Choroid plexus epithelial cell (primary cell): ENCODE measurements around the gene MROH7.

Experiments
- DNase-seq: peaks from one replicate; pipeline ENCODE4 v3.0.0-alpha.2; 2010; ENCODE audit warnings: low read depth
- H3K4me3 ChIP-seq: 2 replicates; pipeline ENCODE4 v1.5.1; 2011; ENCODE audit warnings: low read depth, mild to moderate bottlenecking, control low read depth, low read length, moderate library complexity
- TF ChIP-seq, protein P1 (sequence below): conservative IDR thresholded peaks from 2 replicates; pipeline ENCODE4 v1.5.1; 2011; ENCODE audit warnings: low read depth, mild to moderate bottlenecking, control low read depth, inconsistent platforms, low read length, moderate library complexity

The MROH7 gene

GRCh38 chr1:54745864-54746263 lies 104.3 kb downstream of the MROH7 start:
- DNase-seq = no peak
- H3K4me3 ChIP-seq = no peak overlapping the region
- TF ChIP-seq, protein P1, sequence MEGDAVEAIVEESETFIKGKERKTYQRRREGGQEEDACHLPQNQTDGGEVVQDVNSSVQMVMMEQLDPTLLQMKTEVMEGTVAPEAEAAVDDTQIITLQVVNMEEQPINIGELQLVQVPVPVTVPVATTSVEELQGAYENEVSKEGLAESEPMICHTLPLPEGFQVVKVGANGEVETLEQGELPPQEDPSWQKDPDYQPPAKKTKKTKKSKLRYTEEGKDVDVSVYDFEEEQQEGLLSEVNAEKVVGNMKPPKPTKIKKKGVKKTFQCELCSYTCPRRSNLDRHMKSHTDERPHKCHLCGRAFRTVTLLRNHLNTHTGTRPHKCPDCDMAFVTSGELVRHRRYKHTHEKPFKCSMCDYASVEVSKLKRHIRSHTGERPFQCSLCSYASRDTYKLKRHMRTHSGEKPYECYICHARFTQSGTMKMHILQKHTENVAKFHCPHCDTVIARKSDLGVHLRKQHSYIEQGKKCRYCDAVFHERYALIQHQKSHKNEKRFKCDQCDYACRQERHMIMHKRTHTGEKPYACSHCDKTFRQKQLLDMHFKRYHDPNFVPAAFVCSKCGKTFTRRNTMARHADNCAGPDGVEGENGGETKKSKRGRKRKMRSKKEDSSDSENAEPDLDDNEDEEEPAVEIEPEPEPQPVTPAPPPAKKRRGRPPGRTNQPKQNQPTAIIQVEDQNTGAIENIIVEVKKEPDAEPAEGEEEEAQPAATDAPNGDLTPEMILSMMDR = no peak

- TF ChIP-seq, protein P1 = no peak
- DNase-seq = no peak
- H3K4me3 ChIP-seq = no peak overlapping the region
These were observed 106.7 kb downstream of the MROH7 start for GRCh38 chr1:54748094-54748835.

DNA sequence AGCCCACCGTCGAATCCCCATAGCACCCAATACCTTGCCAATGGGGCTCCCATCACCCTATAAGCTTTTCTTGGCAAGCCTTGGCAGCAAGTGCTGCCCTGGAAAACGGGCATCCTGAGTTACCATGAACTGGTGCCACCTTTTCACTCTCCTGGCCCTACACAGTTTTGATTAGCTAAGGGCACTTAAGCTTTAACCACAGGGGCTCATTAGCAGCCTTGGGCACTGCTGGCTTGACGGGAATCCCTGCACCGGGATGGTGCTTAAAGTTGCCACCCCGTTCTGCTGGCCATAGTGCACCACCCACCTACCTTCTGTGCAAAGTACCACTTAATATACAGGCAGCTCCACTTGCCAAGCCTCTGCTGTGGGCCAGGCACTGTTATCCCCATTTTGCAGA lies 109.0 kb downstream of the MROH7 start:
- H3K4me3 ChIP-seq = no peak overlapping the region
- no peak for DNase-seq
- TF ChIP-seq, protein P1 = no peak

DNA sequence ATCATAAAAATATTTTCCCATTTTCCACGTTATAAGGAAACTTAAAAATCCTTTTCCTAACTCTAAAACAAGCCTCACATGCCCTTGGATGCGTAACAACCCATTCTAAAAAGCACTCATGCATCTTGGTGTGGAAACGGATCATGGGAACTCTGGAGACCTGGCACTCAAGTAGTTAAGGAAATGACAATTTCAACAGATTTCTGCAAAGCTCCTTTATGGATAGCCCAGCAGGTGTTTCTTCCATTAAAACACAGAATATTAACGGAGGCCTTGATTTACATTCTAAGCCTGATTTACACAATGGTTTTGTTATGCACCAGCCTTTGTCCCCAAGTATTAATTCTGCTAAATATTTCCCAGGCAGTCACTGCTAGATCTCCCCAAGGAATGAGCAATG lies 109.8 kb downstream of the MROH7 start:
- no peak for DNase-seq
- TF ChIP-seq, protein P1 = no peak
- H3K4me3 ChIP-seq = no peak overlapping the region

GRCh38 chr1:54754045-54754444 lies 112.5 kb downstream of the MROH7 start:
- DNase-seq = no peak
- TF ChIP-seq, protein P1 = no peak
- no peak overlapping the region for H3K4me3 ChIP-seq

DNA sequence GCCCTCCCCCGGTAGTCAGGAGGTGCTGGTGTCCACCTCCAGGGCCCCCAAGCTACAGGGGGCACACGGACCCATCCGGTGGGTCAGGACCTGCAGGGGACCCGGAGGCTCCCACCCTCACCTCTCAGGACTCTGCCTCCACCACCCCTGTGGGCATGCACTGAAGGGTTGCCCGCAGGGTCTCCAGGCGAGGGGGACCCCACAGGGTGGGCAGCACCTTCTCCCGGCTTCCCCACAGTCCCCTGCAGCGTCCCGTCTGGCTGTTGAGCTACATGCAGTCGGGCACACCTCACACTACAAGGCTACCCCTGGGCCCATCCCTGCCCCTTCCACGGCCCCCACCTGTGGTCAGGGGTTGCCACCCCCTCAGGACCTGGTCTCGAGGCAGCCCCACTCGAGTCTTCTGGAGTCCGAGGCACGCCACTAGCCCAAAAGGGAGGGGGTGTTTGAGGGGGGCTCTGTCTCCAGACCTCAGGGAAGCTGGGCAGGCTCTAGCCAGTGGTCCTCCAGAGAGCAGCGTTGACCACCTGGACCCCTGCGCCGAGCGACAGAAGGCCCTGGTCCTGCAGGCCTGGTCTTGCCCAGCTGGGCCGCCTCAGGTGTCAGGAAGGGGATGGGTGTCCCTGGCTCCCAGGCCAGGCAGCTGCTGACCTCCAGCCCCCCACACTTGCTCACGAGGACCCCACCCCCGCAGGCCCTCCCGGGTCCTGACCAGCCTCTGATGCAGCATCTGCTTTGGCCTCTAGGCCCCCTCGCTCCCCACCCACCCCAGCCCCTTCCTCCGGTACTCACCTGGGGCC lies 113.1 kb downstream of the MROH7 start:
- TF ChIP-seq, protein P1 = no peak
- no peak for DNase-seq
- no peak overlapping the region for H3K4me3 ChIP-seq

DNA sequence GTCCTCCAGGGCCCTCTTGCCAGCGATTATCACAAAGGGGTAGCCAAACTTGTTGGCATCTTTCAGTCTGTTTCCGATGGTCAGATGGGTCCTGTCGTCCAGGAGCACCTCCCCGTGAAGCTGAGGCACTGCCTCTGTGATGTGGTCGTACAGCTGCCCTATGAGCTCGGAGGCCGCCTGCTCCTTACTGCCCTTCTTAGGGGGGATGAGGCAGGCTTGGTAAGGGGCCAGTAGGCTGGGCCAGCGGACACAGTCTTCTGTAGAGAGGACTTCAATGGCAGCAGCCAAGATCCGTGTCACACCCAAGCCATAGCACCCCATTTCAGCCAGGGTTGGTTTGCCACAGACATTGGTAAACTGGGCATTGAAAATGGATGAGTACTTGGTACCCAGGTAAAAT lies 116.2 kb downstream of the MROH7 start:
- DNase-seq = no peak
- no peak overlapping the region for H3K4me3 ChIP-seq
- TF ChIP-seq, protein P1 = no peak
